Muscle layer of colon (tissue), 2 donors: ENCODE measurements around the gene MARK3.

Experiments used
- H3K27ac ChIP-seq: one replicate; pipeline ENCODE4 v1.7.0; 2013; ENCODE audit warnings: low read depth, mild to moderate bottlenecking, low read length, moderate library complexity
- H3K27me3 ChIP-seq, 2 donors: one replicate each; pipeline ENCODE4 v1.7.0; 2013; ENCODE audit warnings: low read length in 2 of 2, mild to moderate bottlenecking in 2 of 2; ENCODE audit not compliant: insufficient read depth in 2 of 2, control insufficient read depth in 1 of 2
- H3K36me3 ChIP-seq: one replicate; pipeline ENCODE4 v1.7.0; 2013; ENCODE audit warnings: mild to moderate bottlenecking, low read length; ENCODE audit not compliant: insufficient read depth
- H3K4me1 ChIP-seq: one replicate; pipeline ENCODE4 v1.7.0; 2013; ENCODE audit warnings: mild to moderate bottlenecking, low read length; ENCODE audit not compliant: insufficient read depth
- H3K4me3 ChIP-seq, 2 donors: one replicate each; pipeline ENCODE4 v1.7.0; 2013; ENCODE audit warnings: low read length in 2 of 2, low read depth in 1 of 2, mild to moderate bottlenecking in 1 of 2, moderate library complexity in 1 of 2
- H3K9ac ChIP-seq: one replicate; pipeline ENCODE4 v1.7.0; 2013; ENCODE audit warnings: low read length
- H3K9me3 ChIP-seq: one replicate; pipeline ENCODE4 v1.7.0; 2013; ENCODE audit warnings: mild to moderate bottlenecking, low read length
- donor health status: abdominal sarcoma.
- donor health status: Adenocarcinoma of cecum.

MARK3 gene

GRCh38 chr14:103445806-103446205 lies 60.6 kb downstream of the MARK3 start:
- no peaks in the 10 kb centered on the region for H3K27me3 ChIP-seq
- H3K4me1 ChIP-seq = peaks cover 10% of the 10 kb centered on the region
- H3K27ac ChIP-seq = no peak overlapping the region
- no peaks in the 10 kb centered on the region for H3K9me3 ChIP-seq
- no peak overlapping the region for H3K4me3 ChIP-seq
- no peak overlapping the region for H3K9ac ChIP-seq
- no peaks in the 10 kb centered on the region for H3K36me3 ChIP-seq

GRCh38 chr14:103448097-103448496 lies 62.9 kb downstream of the MARK3 start:
- no peak overlapping the region for H3K4me3 ChIP-seq
- no peak overlapping the region for H3K27ac ChIP-seq
- peaks cover 6% of the 10 kb centered on the region for H3K36me3 ChIP-seq
- H3K9me3 ChIP-seq = no peaks in the 10 kb centered on the region
- peaks cover 10% of the 10 kb centered on the region for H3K4me1 ChIP-seq
- H3K27me3 ChIP-seq = no peaks in the 10 kb centered on the region
- H3K9ac ChIP-seq = no peak overlapping the region

GRCh38 chr14:103449634-103450161 lies 64.5 kb downstream of the MARK3 start:
- Histone ChIP-seq H3K36me3 (peaks cover 6% of the 10 kb centered on the region), H3K9ac (no peak overlapping the region), H3K4me1 (peaks cover 10% of the 10 kb centered on the region), H3K9me3 (no peaks in the 10 kb centered on the region), H3K4me3 (no peak overlapping the region), H3K27ac (no peak overlapping the region), H3K27me3 (no peaks in the 10 kb centered on the region)

- H3K27ac ChIP-seq = no peak overlapping the region
Observed at GRCh38 chr14:103450416-103450815, 65.2 kb downstream of the MARK3 start.

GRCh38 chr14:103451401-103451800 lies 66.2 kb downstream of the MARK3 start:
- Histone ChIP-seq H3K4me3 (no peak overlapping the region), H3K9ac (no peak overlapping the region), H3K4me1 (peaks cover 7% of the 10 kb centered on the region), H3K9me3 (no peaks in the 10 kb centered on the region), H3K27ac (no peak overlapping the region), H3K27me3 (no peaks in the 10 kb centered on the region), H3K36me3 (peaks cover 6% of the 10 kb centered on the region)

More at GRCh38 chr14:103450416-103450815, 65.2 kb downstream of the MARK3 start:
- peaks cover 6% of the 10 kb centered on the region for H3K36me3 ChIP-seq
- no peaks in the 10 kb centered on the region for H3K9me3 ChIP-seq
- no peak overlapping the region for H3K9ac ChIP-seq
- no peaks in the 10 kb centered on the region for H3K27me3 ChIP-seq
- H3K4me3 ChIP-seq = no peak overlapping the region
- peaks cover 10% of the 10 kb centered on the region for H3K4me1 ChIP-seq

- H3K9ac ChIP-seq = no peak overlapping the region
- peaks cover 12% of the 10 kb centered on the region for H3K36me3 ChIP-seq
Observed at GRCh38 chr14:103453791-103454190, 68.6 kb downstream of the MARK3 start.

GRCh38 chr14:103456167-103456835 lies 71.1 kb downstream of the MARK3 start:
- Histone ChIP-seq H3K27me3 (no peaks in the 10 kb centered on the region), H3K4me3 (no peak overlapping the region), H3K4me1 (no peaks in the 10 kb centered on the region), H3K36me3 (peaks cover 12% of the 10 kb centered on the region), H3K9ac (no peak overlapping the region), H3K27ac (no peak overlapping the region), H3K9me3 (no peaks in the 10 kb centered on the region)

More at GRCh38 chr14:103453791-103454190, 68.6 kb downstream of the MARK3 start:
- H3K27ac ChIP-seq = no peak overlapping the region
- no peak overlapping the region for H3K4me3 ChIP-seq
- no peaks in the 10 kb centered on the region for H3K4me1 ChIP-seq
- no peaks in the 10 kb centered on the region for H3K27me3 ChIP-seq
- H3K9me3 ChIP-seq = no peaks in the 10 kb centered on the region

GRCh38 chr14:103460415-103460814 lies 75.2 kb downstream of the MARK3 start:
- Histone ChIP-seq H3K4me1 (no peaks in the 10 kb centered on the region), H3K27ac (no peak overlapping the region), H3K9me3 (no peaks in the 10 kb centered on the region), H3K36me3 (peaks cover 31% of the 10 kb centered on the region), H3K4me3 (no peak overlapping the region), H3K9ac (no peak overlapping the region), H3K27me3 (no peaks in the 10 kb centered on the region)

GRCh38 chr14:103463149-103463548 lies 77.9 kb downstream of the MARK3 start:
- H3K9ac ChIP-seq = no peak overlapping the region
- no peaks in the 10 kb centered on the region for H3K9me3 ChIP-seq
- H3K4me1 ChIP-seq = no peaks in the 10 kb centered on the region
- no peak overlapping the region for H3K27ac ChIP-seq
- peaks cover 40% of the 10 kb centered on the region for H3K36me3 ChIP-seq
- no peak overlapping the region for H3K4me3 ChIP-seq
- H3K27me3 ChIP-seq = no peaks in the 10 kb centered on the region

GRCh38 chr14:103463851-103464250 lies 78.6 kb downstream of the MARK3 start:
- H3K36me3 ChIP-seq = peaks cover 41% of the 10 kb centered on the region
- no peaks in the 10 kb centered on the region for H3K4me1 ChIP-seq
- H3K9ac ChIP-seq = no peak overlapping the region
- H3K27ac ChIP-seq = no peak overlapping the region
- H3K9me3 ChIP-seq = no peaks in the 10 kb centered on the region
- H3K27me3 ChIP-seq = no peaks in the 10 kb centered on the region
- H3K4me3 ChIP-seq = no peak overlapping the region

- H3K36me3 ChIP-seq = peaks cover 52% of the 10 kb centered on the region
- no peak overlapping the region for H3K27ac ChIP-seq
- H3K9ac ChIP-seq = no peak overlapping the region
Observed at GRCh38 chr14:103472939-103473338, 87.7 kb downstream of the MARK3 start.

GRCh38 chr14:103474893-103475292 lies 89.7 kb downstream of the MARK3 start:
- H3K9me3 ChIP-seq = no peaks in the 10 kb centered on the region
- H3K9ac ChIP-seq = no peak overlapping the region
- H3K4me1 ChIP-seq = no peaks in the 10 kb centered on the region
- H3K27me3 ChIP-seq = no peaks in the 10 kb centered on the region
- H3K27ac ChIP-seq = no peak overlapping the region
- peaks cover 48% of the 10 kb centered on the region for H3K36me3 ChIP-seq
- H3K4me3 ChIP-seq = no peak overlapping the region

More at GRCh38 chr14:103472939-103473338, 87.7 kb downstream of the MARK3 start:
- Histone ChIP-seq H3K4me3 (no peak overlapping the region), H3K9me3 (no peaks in the 10 kb centered on the region), H3K27me3 (no peaks in the 10 kb centered on the region), H3K4me1 (no peaks in the 10 kb centered on the region)
